H9 (cell line): ENCODE measurements around the gene DCDC1. TPM values are rescaled to one million over a fixed set of nuclear protein-coding genes. Genes with fewer than 3 reads are reported as not detected.

Experiments
- DNase-seq: peaks from one replicate; pipeline ENCODE4 v3.0.0-alpha.2; 2017
- H2AFZ ChIP-seq: one replicate; pipeline ENCODE4 v1.6.1; 2013; ENCODE audit warnings: mild to moderate bottlenecking, low read length, control low read depth, moderate library complexity
- H2AK5ac ChIP-seq: 2 replicates; pipeline ENCODE4 v1.6.1; 2013; ENCODE audit warnings: low read length, control low read depth, mixed read lengths; ENCODE audit not compliant: insufficient read length
- H2BK120ac ChIP-seq: one replicate; pipeline ENCODE4 v1.6.1; 2013; ENCODE audit warnings: low read depth, mild to moderate bottlenecking, low read length, control low read depth, inconsistent platforms; ENCODE audit not compliant: poor library complexity, severe bottlenecking
- H2BK12ac ChIP-seq: 2 replicates; pipeline ENCODE4 v1.6.1; 2013; ENCODE audit warnings: low read length, control low read depth, mixed read lengths, low read depth; ENCODE audit not compliant: insufficient read length
- H2BK15ac ChIP-seq: 2 replicates; pipeline ENCODE4 v1.6.1; 2013; ENCODE audit warnings: low read depth, low read length, control low read depth
- H2BK20ac ChIP-seq: one replicate; pipeline ENCODE4 v1.6.1; 2013; ENCODE audit warnings: low read depth, mild to moderate bottlenecking, low read length, control low read depth, inconsistent platforms; ENCODE audit not compliant: poor library complexity, severe bottlenecking
- H2BK5ac ChIP-seq: 2 replicates; pipeline ENCODE4 v1.6.1; 2013; ENCODE audit warnings: low read length, control low read depth, mixed read lengths; ENCODE audit not compliant: insufficient read length
- H3K14ac ChIP-seq: 2 replicates; pipeline ENCODE4 v1.6.1; 2013; ENCODE audit warnings: low read length, control low read depth; ENCODE audit not compliant: insufficient read depth
- H3K18ac ChIP-seq: 2 replicates; pipeline ENCODE4 v1.6.1; 2013; ENCODE audit warnings: low read depth, mild to moderate bottlenecking, mixed read lengths, low read length, control low read depth; ENCODE audit not compliant: insufficient read length
- H3K23ac ChIP-seq: 2 replicates; pipeline ENCODE4 v1.6.1; 2013; ENCODE audit warnings: low read length, control low read depth, mixed read lengths, low read depth; ENCODE audit not compliant: insufficient read length
- H3K23me2 ChIP-seq: 2 replicates; pipeline ENCODE4 v1.6.1; 2013; ENCODE audit warnings: low read depth, mild to moderate bottlenecking, mixed read lengths, low read length, control low read depth; ENCODE audit not compliant: insufficient read length, poor library complexity, severe bottlenecking
- H3K27ac ChIP-seq: 2 replicates; pipeline ENCODE4 v1.5.1; 2013; ENCODE audit warnings: low read length, control low read depth, mixed read lengths, low read depth; ENCODE audit not compliant: insufficient read length
- H3K27me3 ChIP-seq: 2 replicates; pipeline ENCODE4 v1.6.1; 2013; ENCODE audit warnings: low read length, control low read depth, inconsistent platforms; ENCODE audit not compliant: insufficient read depth
- H3K4ac ChIP-seq: 2 replicates; pipeline ENCODE4 v1.6.1; 2013; ENCODE audit warnings: low read depth, mild to moderate bottlenecking, control low read depth, inconsistent platforms, low read length, moderate library complexity
- H3K4me1 ChIP-seq: 2 replicates; pipeline ENCODE4 v1.6.1; 2013; ENCODE audit warnings: low read length, control low read depth, inconsistent platforms; ENCODE audit not compliant: insufficient read depth
- H3K4me2 ChIP-seq: 2 replicates; pipeline ENCODE4 v1.6.1; 2013; ENCODE audit warnings: low read length, control low read depth, mixed read lengths; ENCODE audit not compliant: insufficient read length, insufficient read depth
- H3K56ac ChIP-seq: 2 replicates; pipeline ENCODE4 v1.6.1; 2013; ENCODE audit warnings: low read depth, mild to moderate bottlenecking, mixed read lengths, low read length, control low read depth; ENCODE audit not compliant: insufficient read length
- H3K79me1 ChIP-seq: 2 replicates; pipeline ENCODE4 v1.6.1; 2013; ENCODE audit warnings: low read depth, mild to moderate bottlenecking, moderate library complexity, low read length, control low read depth, inconsistent platforms; ENCODE audit not compliant: insufficient read depth, poor library complexity, severe bottlenecking
- H3K79me2 ChIP-seq: 2 replicates; pipeline ENCODE4 v1.6.1; 2013; ENCODE audit warnings: low read length, control low read depth, inconsistent platforms; ENCODE audit not compliant: insufficient read depth
- H3K9ac ChIP-seq: 2 replicates; pipeline ENCODE4 v1.6.1; 2013; ENCODE audit warnings: low read length, control low read depth, mixed read lengths; ENCODE audit not compliant: insufficient read length; ENCODE audit errors: extremely low read depth
- H3K9me3 ChIP-seq: one replicate; pipeline ENCODE4 v1.6.1; 2013; ENCODE audit warnings: low read depth, low read length, inconsistent platforms; ENCODE audit not compliant: control insufficient read depth
- H3T11ph ChIP-seq: one replicate; pipeline ENCODE4 v1.6.1; 2013; ENCODE audit warnings: mild to moderate bottlenecking, low read length, control low read depth, inconsistent platforms
- H4K20me1 ChIP-seq: one replicate; pipeline ENCODE4 v1.6.1; 2013; ENCODE audit not compliant: control insufficient read depth, insufficient read length, insufficient read depth
- H4K5ac ChIP-seq: 2 replicates; pipeline ENCODE4 v1.6.1; 2013; ENCODE audit warnings: low read depth, mild to moderate bottlenecking, mixed read lengths, low read length, control low read depth; ENCODE audit not compliant: insufficient read length
- H4K8ac ChIP-seq: replicated peaks from 2 replicates; pipeline ENCODE4 v1.6.1; 2013; ENCODE audit warnings: low read length, control low read depth, mixed read lengths, low read depth; ENCODE audit not compliant: insufficient read length
- H4K91ac ChIP-seq: 2 replicates; pipeline ENCODE4 v1.6.1; 2013; ENCODE audit warnings: low read depth, mild to moderate bottlenecking, moderate library complexity, mixed read lengths, low read length, control low read depth; ENCODE audit not compliant: insufficient read length
- H3K27ac Mint-ChIP-seq, 3 experiments: 2 replicates in 2 of 3; 3 replicates in 1 of 3; pipeline ENCODE4 v1.8.0; 2020 to 2021; ENCODE audit warnings: mixed read lengths in 3 of 3, mild to moderate bottlenecking in 1 of 3, moderate library complexity in 1 of 3
- H3K27me3 Mint-ChIP-seq: 2 replicates; pipeline ENCODE4 v1.8.0; 2021; ENCODE audit warnings: low read depth, mild to moderate bottlenecking, moderate library complexity, mixed read lengths
- H3K36me3 Mint-ChIP-seq, 3 experiments: 2 replicates in 2 of 3; 3 replicates in 1 of 3; pipeline ENCODE4 v1.8.0; 2020 to 2021; ENCODE audit warnings: low read depth in 3 of 3, mixed read lengths in 3 of 3; ENCODE audit not compliant: insufficient read depth in 1 of 3
- H3K4me1 Mint-ChIP-seq, 2 experiments: 2 replicates each; pipeline ENCODE4 v1.8.0; 2020; ENCODE audit warnings: mixed read lengths in 2 of 2
- H3K4me3 Mint-ChIP-seq, 2 experiments: 2 replicates in 1 of 2; 3 replicates in 1 of 2; pipeline ENCODE4 v1.8.0; 2020 to 2021; ENCODE audit warnings: mild to moderate bottlenecking in 2 of 2, mixed read lengths in 2 of 2, moderate library complexity in 1 of 2
- H3K9me3 Mint-ChIP-seq, 2 experiments: 2 replicates in 1 of 2; 3 replicates in 1 of 2; pipeline ENCODE4 v1.8.0; 2020; ENCODE audit warnings: mild to moderate bottlenecking in 2 of 2, mixed read lengths in 2 of 2, moderate library complexity in 1 of 2
- WGBS: extraction: QIAGEN DNeasy Blood & Tissue Kit; methylation state at CpG from one replicate; pipeline ENCODE4 v1.1.7; 2013; ENCODE audit warnings: missing lambda C conversion rate, low lambda C conversion rate, mixed read lengths; ENCODE audit not compliant: insufficient read length; ENCODE audit errors: extremely low coverage; 5-methylcytosine and 5-hydroxymethylcytosine counted together
- total RNA-seq: library from RNA; stranded (reverse); gene quantifications from 2 replicates; pipeline ENCODE4 v1.2.1, GENCODE V29; 2021
- TF ChIP-seq, protein P1 (sequence below): fragments of 200-600 bp; sonication (generic); conservative IDR thresholded peaks from 3 replicates; pipeline ENCODE4 v1.8.0; 2021; ENCODE audit warnings: antibody characterized with exemption, mild to moderate bottlenecking

DCDC1 gene
- total RNA-seq, 1 experiment from 2014 or later = 0.09 TPM

DNA sequence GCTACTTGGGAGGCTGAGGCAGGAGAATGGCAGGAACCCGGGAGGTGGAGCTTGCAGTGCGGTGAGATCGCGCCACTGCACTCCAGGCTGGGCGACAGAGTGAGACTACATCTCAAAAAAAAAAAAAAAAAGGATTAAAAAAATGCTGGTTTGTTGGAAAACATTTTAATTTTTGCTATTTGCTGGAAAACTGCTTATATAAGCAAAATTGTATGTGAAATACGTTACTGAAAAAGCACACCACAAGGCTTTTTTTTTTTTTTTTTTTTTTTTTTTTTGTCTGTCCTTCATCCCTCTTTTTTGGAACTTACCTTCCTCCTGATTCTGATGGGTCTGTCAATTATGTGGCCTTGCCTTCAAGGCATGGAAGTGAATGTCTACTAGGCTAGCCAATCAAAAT, 40.8 kb downstream of the DCDC1 start:
- Histone ChIP-seq H3K4ac (no peak overlapping the region), H3K27ac (no peak overlapping the region)
- H3K36me3 Mint-ChIP-seq = no peaks in the 10 kb centered on the region; a peak in 3 of 7 replicates

More for the DNA sequence above, 40.8 kb downstream of the DCDC1 start:
- Histone ChIP-seq H3K4me2 (no peak overlapping the region), H3K9ac (no peak overlapping the region), H3K56ac (no peak overlapping the region), H3K79me1 (no peaks in the 10 kb centered on the region), H3K18ac (no peak overlapping the region), H4K20me1 (no peaks in the 10 kb centered on the region), H4K91ac (no peak overlapping the region), H2AFZ (no peak overlapping the region), H3K9me3 (no peaks in the 10 kb centered on the region), H2BK15ac (no peak overlapping the region), H3K23ac (no peak overlapping the region), H3T11ph (no peak overlapping the region), H2BK120ac (no peak overlapping the region), H3K4me1 (no peaks in the 10 kb centered on the region), H2BK5ac (no peak overlapping the region), H4K8ac (no peak overlapping the region), H3K14ac (no peak overlapping the region), H3K23me2 (no peaks in the 10 kb centered on the region), H2AK5ac (no peak overlapping the region), H3K79me2 (no peaks in the 10 kb centered on the region), H3K27me3 (no peaks in the 10 kb centered on the region), H2BK20ac (no peak overlapping the region), H2BK12ac (no peak overlapping the region), H4K5ac (no peak overlapping the region)
- DNase-seq = no peak
- TF ChIP-seq, protein P1, sequence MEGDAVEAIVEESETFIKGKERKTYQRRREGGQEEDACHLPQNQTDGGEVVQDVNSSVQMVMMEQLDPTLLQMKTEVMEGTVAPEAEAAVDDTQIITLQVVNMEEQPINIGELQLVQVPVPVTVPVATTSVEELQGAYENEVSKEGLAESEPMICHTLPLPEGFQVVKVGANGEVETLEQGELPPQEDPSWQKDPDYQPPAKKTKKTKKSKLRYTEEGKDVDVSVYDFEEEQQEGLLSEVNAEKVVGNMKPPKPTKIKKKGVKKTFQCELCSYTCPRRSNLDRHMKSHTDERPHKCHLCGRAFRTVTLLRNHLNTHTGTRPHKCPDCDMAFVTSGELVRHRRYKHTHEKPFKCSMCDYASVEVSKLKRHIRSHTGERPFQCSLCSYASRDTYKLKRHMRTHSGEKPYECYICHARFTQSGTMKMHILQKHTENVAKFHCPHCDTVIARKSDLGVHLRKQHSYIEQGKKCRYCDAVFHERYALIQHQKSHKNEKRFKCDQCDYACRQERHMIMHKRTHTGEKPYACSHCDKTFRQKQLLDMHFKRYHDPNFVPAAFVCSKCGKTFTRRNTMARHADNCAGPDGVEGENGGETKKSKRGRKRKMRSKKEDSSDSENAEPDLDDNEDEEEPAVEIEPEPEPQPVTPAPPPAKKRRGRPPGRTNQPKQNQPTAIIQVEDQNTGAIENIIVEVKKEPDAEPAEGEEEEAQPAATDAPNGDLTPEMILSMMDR = no peak
- H3K4me3 Mint-ChIP-seq = no peak overlapping the region
- H3K4me1 Mint-ChIP-seq = no peaks in the 10 kb centered on the region
- WGBS = no CpG with 5 or more reads among the region's 6 CpGs
- no peaks in the 10 kb centered on the region; the same call in none of the 2 replicates for H3K27me3 Mint-ChIP-seq
- H3K9me3 Mint-ChIP-seq = peaks cover 12 to 14% of the 10 kb centered on the region in 2 experiments; a peak in 4 of 5 replicates
- no peak overlapping the region for H3K27ac Mint-ChIP-seq
